ENCODE measurements around the gene CRYGN.
A peak's percentile ranks its signal among the peaks of the same experiment; 100 is the strongest.

CRYGN gene

GRCh38 chr7:151439855-151440798 is at the start of gene CRYGN:
TSS of gene CRYGN (minus strand) at chr7:151440141. CDS start at chr7:151439917, 224 bp downstream.
- TF ChIP-seq, protein P1, sequence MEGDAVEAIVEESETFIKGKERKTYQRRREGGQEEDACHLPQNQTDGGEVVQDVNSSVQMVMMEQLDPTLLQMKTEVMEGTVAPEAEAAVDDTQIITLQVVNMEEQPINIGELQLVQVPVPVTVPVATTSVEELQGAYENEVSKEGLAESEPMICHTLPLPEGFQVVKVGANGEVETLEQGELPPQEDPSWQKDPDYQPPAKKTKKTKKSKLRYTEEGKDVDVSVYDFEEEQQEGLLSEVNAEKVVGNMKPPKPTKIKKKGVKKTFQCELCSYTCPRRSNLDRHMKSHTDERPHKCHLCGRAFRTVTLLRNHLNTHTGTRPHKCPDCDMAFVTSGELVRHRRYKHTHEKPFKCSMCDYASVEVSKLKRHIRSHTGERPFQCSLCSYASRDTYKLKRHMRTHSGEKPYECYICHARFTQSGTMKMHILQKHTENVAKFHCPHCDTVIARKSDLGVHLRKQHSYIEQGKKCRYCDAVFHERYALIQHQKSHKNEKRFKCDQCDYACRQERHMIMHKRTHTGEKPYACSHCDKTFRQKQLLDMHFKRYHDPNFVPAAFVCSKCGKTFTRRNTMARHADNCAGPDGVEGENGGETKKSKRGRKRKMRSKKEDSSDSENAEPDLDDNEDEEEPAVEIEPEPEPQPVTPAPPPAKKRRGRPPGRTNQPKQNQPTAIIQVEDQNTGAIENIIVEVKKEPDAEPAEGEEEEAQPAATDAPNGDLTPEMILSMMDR (IDR thresholded peaks at IDR 0.05; ENCODE audit: low read depth, low read length, missing control alignments): no peak
- DNase-seq (ENCODE audit: extremely low read depth, low read depth): no peak
- 0 out of 2 replicates have a peak within 1 kb of the TSS, but pooled peaks have one; percentile 7 for H3K4me3 ChIP-seq (replicated peaks; ENCODE audit: low read depth, low read length)

- TF ChIP-seq, protein P1 (IDR thresholded peaks at IDR 0.05; ENCODE audit: low read depth, low read length, missing control alignments): no peak
- no peak for DNase-seq (ENCODE audit: extremely low read depth, low read depth)
- H3K4me3 ChIP-seq (replicated peaks; ENCODE audit: low read depth, low read length): no peak overlapping the region
Observed at GRCh38 chr7:151489498-151489897, 49.6 kb upstream of the CRYGN start.

- no peak for DNase-seq (ENCODE audit: extremely low read depth, low read depth)
- TF ChIP-seq, protein P1 (IDR thresholded peaks at IDR 0.05; ENCODE audit: low read depth, low read length, missing control alignments): no peak
- H3K4me3 ChIP-seq (replicated peaks; ENCODE audit: low read depth, low read length): no peak overlapping the region
Observed at GRCh38 chr7:151488096-151488495, 48.2 kb upstream of the CRYGN start.

DNA sequence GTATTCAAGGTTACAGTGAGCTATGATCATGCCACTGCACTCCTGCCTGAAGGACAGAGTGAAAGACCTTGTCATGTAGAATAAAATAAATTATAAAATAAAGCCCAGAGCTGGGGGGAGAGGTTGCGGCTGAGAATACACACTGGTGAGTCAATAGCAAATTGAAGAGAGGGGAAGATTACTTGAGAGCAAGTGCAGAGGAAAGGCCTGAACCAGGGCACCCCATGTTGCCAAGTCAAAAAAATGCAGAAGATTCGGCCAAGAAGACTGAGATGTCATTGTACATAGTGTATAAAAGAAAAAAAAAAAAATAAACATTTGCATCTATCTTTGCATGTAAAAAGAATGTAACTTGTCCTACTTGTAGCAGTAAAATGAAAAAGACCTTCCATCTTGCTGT is 47.3 kb upstream of the CRYGN start:
- TF ChIP-seq, protein P1 (IDR thresholded peaks at IDR 0.05; ENCODE audit: low read depth, low read length, missing control alignments): no peak
- no peak overlapping the region for H3K4me3 ChIP-seq (replicated peaks; ENCODE audit: low read depth, low read length)
- DNase-seq (ENCODE audit: extremely low read depth, low read depth): no peak

DNA sequence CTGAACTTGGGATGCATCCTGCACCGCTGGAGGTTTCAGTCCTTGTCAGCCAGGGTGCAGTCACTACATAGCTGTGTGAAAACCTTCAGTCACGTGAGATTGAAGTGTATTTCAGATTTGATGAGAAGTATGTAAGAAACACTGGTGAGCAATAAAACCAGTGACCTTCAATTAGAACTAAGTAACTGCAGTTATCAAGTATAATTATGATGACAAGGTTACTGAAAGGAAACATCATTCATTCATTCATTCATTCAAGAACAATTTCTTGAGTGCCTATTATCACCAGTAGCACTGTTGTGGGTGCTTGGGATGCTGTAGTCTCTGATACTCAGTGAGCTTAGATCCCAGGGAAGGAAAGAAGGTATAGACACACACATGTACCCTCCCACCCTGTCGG is 46.1 kb upstream of the CRYGN start:
- H3K4me3 ChIP-seq (replicated peaks; ENCODE audit: low read depth, low read length): no peak overlapping the region
- TF ChIP-seq, protein P1 (IDR thresholded peaks at IDR 0.05; ENCODE audit: low read depth, low read length, missing control alignments): no peak
- DNase-seq (ENCODE audit: extremely low read depth, low read depth): no peak

DNA sequence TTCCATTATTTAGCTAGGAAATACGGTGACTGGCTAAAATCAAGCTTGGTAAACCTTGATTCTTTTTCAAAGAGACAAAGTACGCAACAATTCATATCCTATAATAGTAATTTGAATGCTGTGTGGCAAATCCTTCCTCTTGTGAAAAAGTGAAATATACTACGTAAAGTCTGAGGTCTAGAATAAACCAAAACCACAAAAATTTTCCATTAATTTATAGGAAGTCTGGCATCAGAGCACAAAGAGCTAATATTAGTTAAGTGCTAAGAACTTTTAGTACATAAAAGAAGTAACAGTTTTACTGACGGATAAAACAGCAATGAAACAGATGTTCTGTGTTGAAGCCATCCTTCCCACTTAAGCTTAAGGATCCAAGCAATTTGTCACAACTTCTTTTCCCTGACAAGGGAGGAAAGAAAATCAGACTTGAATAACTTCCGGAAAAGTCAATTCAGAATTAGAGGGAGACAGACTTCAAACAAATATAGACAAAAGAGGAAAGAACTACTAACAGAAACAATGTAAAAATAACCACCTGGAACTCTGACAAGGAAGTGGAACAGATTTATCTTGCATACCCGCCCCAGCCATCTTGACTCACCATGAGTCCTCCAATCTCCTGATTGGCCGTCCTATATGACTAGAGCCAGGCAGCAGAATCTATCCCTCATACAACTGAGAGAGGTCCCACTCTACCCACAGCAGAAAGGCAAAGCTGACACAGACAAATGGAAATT is 45.2 kb upstream of the CRYGN start:
- TF ChIP-seq, protein P1 (IDR thresholded peaks at IDR 0.05; ENCODE audit: low read depth, low read length, missing control alignments): no peak
- H3K4me3 ChIP-seq (replicated peaks; ENCODE audit: low read depth, low read length): no peak overlapping the region
- DNase-seq (ENCODE audit: extremely low read depth, low read depth): no peak
